Activated naive CD8-positive, alpha-beta T cell treated with anti-CD3 and anti-CD28 coated beads, Interleukin-2, amount 50 U/mL, for 24 hours (primary cell): ENCODE data around the gene PROM1.

ENCODE experiments used
- ATAC-seq: fragments of 150-1000 bp; cut with Tn5 transposase; one replicate; pipeline ENCODE4 v1.10.0; 2021
- DNase-seq: peaks from one replicate; pipeline ENCODE4 v3.0.0; 2021
- H3K27ac Mint-ChIP-seq: one replicate; pipeline ENCODE4 v1.8.0; 2021; ENCODE audit warnings: mild to moderate bottlenecking, mixed read lengths
- H3K27me3 Mint-ChIP-seq: one replicate; pipeline ENCODE4 v1.8.0; 2021; ENCODE audit warnings: mixed read lengths
- H3K36me3 Mint-ChIP-seq: one replicate; pipeline ENCODE4 v1.8.0; 2021; ENCODE audit warnings: low read depth, mixed read lengths
- H3K4me1 Mint-ChIP-seq: one replicate; pipeline ENCODE4 v1.8.0; 2021; ENCODE audit warnings: mixed read lengths
- H3K4me3 Mint-ChIP-seq: one replicate; pipeline ENCODE4 v1.8.0; 2021; ENCODE audit warnings: mild to moderate bottlenecking, moderate library complexity, mixed read lengths
- H3K9me3 Mint-ChIP-seq: one replicate; pipeline ENCODE4 v1.8.0; 2021; ENCODE audit warnings: mixed read lengths

The PROM1 gene

GRCh38 chr4:16083241-16084191 lies at the start of gene PROM1:
PROM1 (minus strand) TSS chr4:16084023; CDS start chr4:16075906, 8,117 bp downstream.
- H3K36me3 Mint-ChIP-seq: peaks cover 2% of the 10 kb centered on the region
- peak; percentile 21 for DNase-seq
- no peak for ATAC-seq
- no peak within 1 kb of the TSS for H3K27ac Mint-ChIP-seq
- peaks cover 23% of the 10 kb centered on the region for H3K4me1 Mint-ChIP-seq
- peaks cover 8% of the 10 kb centered on the region for H3K9me3 Mint-ChIP-seq
- peaks cover 64% of the 10 kb centered on the region for H3K27me3 Mint-ChIP-seq
- H3K4me3 Mint-ChIP-seq: peak within 1 kb of the TSS; percentile 73

- peaks cover 4% of the 10 kb centered on the region for H3K27me3 Mint-ChIP-seq
- H3K36me3 Mint-ChIP-seq: no peaks in the 10 kb centered on the region
- DNase-seq: no peak
- no peak overlapping the region for H3K27ac Mint-ChIP-seq
- H3K4me3 Mint-ChIP-seq: no peak overlapping the region
- ATAC-seq: no peak
- H3K4me1 Mint-ChIP-seq: no peaks in the 10 kb centered on the region
- peaks cover 6% of the 10 kb centered on the region for H3K9me3 Mint-ChIP-seq
Observed at GRCh38 chr4:16133406-16133805, 49.6 kb upstream of the PROM1 start.

GRCh38 chr4:16131293-16131692 lies 47.5 kb upstream of the PROM1 start:
- DNase-seq: no peak
- peaks cover 5% of the 10 kb centered on the region for H3K9me3 Mint-ChIP-seq
- no peak for ATAC-seq
- no peaks in the 10 kb centered on the region for H3K4me1 Mint-ChIP-seq
- no peaks in the 10 kb centered on the region for H3K36me3 Mint-ChIP-seq
- H3K27ac Mint-ChIP-seq: no peak overlapping the region
- peaks cover 2% of the 10 kb centered on the region for H3K27me3 Mint-ChIP-seq
- no peak overlapping the region for H3K4me3 Mint-ChIP-seq

- no peaks in the 10 kb centered on the region for H3K9me3 Mint-ChIP-seq
- no peaks in the 10 kb centered on the region for H3K36me3 Mint-ChIP-seq
- ATAC-seq: no peak
- H3K4me1 Mint-ChIP-seq: peaks cover 5% of the 10 kb centered on the region
- DNase-seq: no peak
- H3K27me3 Mint-ChIP-seq: no peaks in the 10 kb centered on the region
- no peak overlapping the region for H3K27ac Mint-ChIP-seq
- H3K4me3 Mint-ChIP-seq: no peak overlapping the region
Observed at GRCh38 chr4:16129336-16129735, 45.5 kb upstream of the PROM1 start.

GRCh38 chr4:16126714-16127113 lies 42.9 kb upstream of the PROM1 start:
- Mint-ChIP-seq H3K27me3 (no peaks in the 10 kb centered on the region), H3K4me1 (peaks cover 29% of the 10 kb centered on the region), H3K9me3 (peaks cover 5% of the 10 kb centered on the region), H3K27ac (no peak overlapping the region), H3K36me3 (no peaks in the 10 kb centered on the region), H3K4me3 (no peak overlapping the region)
- no peak for ATAC-seq
- DNase-seq: no peak

GRCh38 chr4:16125571-16126445 lies 42.0 kb upstream of the PROM1 start:
- no peak overlapping the region for H3K4me3 Mint-ChIP-seq
- peak; percentile 9 for DNase-seq
- H3K4me1 Mint-ChIP-seq: peaks cover 35% of the 10 kb centered on the region
- no peak for ATAC-seq
- H3K27ac Mint-ChIP-seq: no peak overlapping the region
- peaks cover 10% of the 10 kb centered on the region for H3K9me3 Mint-ChIP-seq
- no peaks in the 10 kb centered on the region for H3K27me3 Mint-ChIP-seq
- H3K36me3 Mint-ChIP-seq: no peaks in the 10 kb centered on the region

- no peaks in the 10 kb centered on the region for H3K36me3 Mint-ChIP-seq
- no peak overlapping the region for H3K27ac Mint-ChIP-seq
- peaks cover 10% of the 10 kb centered on the region for H3K9me3 Mint-ChIP-seq
- no peak overlapping the region for H3K4me3 Mint-ChIP-seq
- H3K27me3 Mint-ChIP-seq: no peaks in the 10 kb centered on the region
- ATAC-seq (no peak), DNase-seq (no peak)
- H3K4me1 Mint-ChIP-seq: peaks cover 35% of the 10 kb centered on the region
Observed at GRCh38 chr4:16124232-16124631, 40.4 kb upstream of the PROM1 start.

GRCh38 chr4:16123356-16124084 lies 39.7 kb upstream of the PROM1 start:
- Mint-ChIP-seq H3K4me1 (peaks cover 35% of the 10 kb centered on the region), H3K9me3 (peaks cover 10% of the 10 kb centered on the region), H3K27me3 (no peaks in the 10 kb centered on the region), H3K36me3 (no peaks in the 10 kb centered on the region), H3K4me3 (peak overlapping the region; percentile 44), H3K27ac (peak overlapping the region; percentile 91)
- DNase-seq (no peak), ATAC-seq (peak; percentile 6)

GRCh38 chr4:16122784-16123183 lies 39.0 kb upstream of the PROM1 start:
- peak; percentile 55 for DNase-seq
- H3K4me1 Mint-ChIP-seq: peaks cover 35% of the 10 kb centered on the region

GRCh38 chr4:16122308-16122711 lies 38.5 kb upstream of the PROM1 start:
- Mint-ChIP-seq H3K4me3 (no peak overlapping the region), H3K4me1 (peaks cover 35% of the 10 kb centered on the region), H3K27me3 (no peaks in the 10 kb centered on the region), H3K36me3 (no peaks in the 10 kb centered on the region), H3K9me3 (peaks cover 10% of the 10 kb centered on the region), H3K27ac (peak overlapping the region; percentile 91)
- no peak for DNase-seq
- no peak for ATAC-seq

More at GRCh38 chr4:16122784-16123183, 39.0 kb upstream of the PROM1 start:
- Mint-ChIP-seq H3K36me3 (no peaks in the 10 kb centered on the region), H3K4me3 (peak overlapping the region; percentile 44), H3K27me3 (no peaks in the 10 kb centered on the region), H3K27ac (peak overlapping the region; percentile 91), H3K9me3 (peaks cover 10% of the 10 kb centered on the region)
- ATAC-seq: peak; percentile 94

- Mint-ChIP-seq H3K9me3 (peaks cover 10% of the 10 kb centered on the region), H3K27me3 (no peaks in the 10 kb centered on the region), H3K27ac (no peak overlapping the region), H3K4me1 (peaks cover 34% of the 10 kb centered on the region), H3K36me3 (no peaks in the 10 kb centered on the region), H3K4me3 (no peak overlapping the region)
- no peak for DNase-seq
- no peak for ATAC-seq
Observed at GRCh38 chr4:16120720-16121119, 36.9 kb upstream of the PROM1 start.

- Mint-ChIP-seq H3K4me1 (peaks cover 30% of the 10 kb centered on the region), H3K27me3 (no peaks in the 10 kb centered on the region), H3K36me3 (no peaks in the 10 kb centered on the region), H3K4me3 (no peak overlapping the region), H3K9me3 (peaks cover 10% of the 10 kb centered on the region), H3K27ac (no peak overlapping the region)
- ATAC-seq (no peak), DNase-seq (no peak)
Observed at GRCh38 chr4:16119981-16120380, 36.2 kb upstream of the PROM1 start.

GRCh38 chr4:16118090-16118489 lies 34.3 kb upstream of the PROM1 start:
- H3K9me3 Mint-ChIP-seq: peaks cover 10% of the 10 kb centered on the region
- peaks cover 19% of the 10 kb centered on the region for H3K4me1 Mint-ChIP-seq
- no peak overlapping the region for H3K4me3 Mint-ChIP-seq
- ATAC-seq (no peak), DNase-seq (no peak)
- H3K36me3 Mint-ChIP-seq: no peaks in the 10 kb centered on the region
- no peak overlapping the region for H3K27ac Mint-ChIP-seq
- no peaks in the 10 kb centered on the region for H3K27me3 Mint-ChIP-seq

- peaks cover 8% of the 10 kb centered on the region for H3K9me3 Mint-ChIP-seq
- H3K4me1 Mint-ChIP-seq: peaks cover 10% of the 10 kb centered on the region
- DNase-seq (no peak), ATAC-seq (no peak)
- no peaks in the 10 kb centered on the region for H3K27me3 Mint-ChIP-seq
- H3K36me3 Mint-ChIP-seq: no peaks in the 10 kb centered on the region
- no peak overlapping the region for H3K4me3 Mint-ChIP-seq
- no peak overlapping the region for H3K27ac Mint-ChIP-seq
Observed at GRCh38 chr4:16117164-16117563, 33.3 kb upstream of the PROM1 start.
